Spleen (tissue), 7 donors: ENCODE data around the gene PHF20.

Experiments used
- POLR2AphosphoS5 ChIP-seq, 3 donors: sonication (generic); formaldehyde crosslinking; IDR thresholded peaks; one replicate each; pipeline ENCODE4 v1.5.1; 2017; ENCODE audit warnings: antibody characterized with exemption in 3 of 3
- TF ChIP-seq, protein P1 (sequence below), 11 experiments: fragments of 200-600 bp in 7 of 11; fragments of 450-650 bp in 4 of 11; sonication (generic) in 4 of 11; IDR thresholded peaks in 8 of 11; conservative IDR thresholded peaks in 3 of 11; 1 replicate in 7 of 11; 2 replicates in 4 of 11; pipeline versions ENCODE4 v1.4.0 to v1.8.0; 2016 to 2021; ENCODE audit warnings: antibody characterized with exemption in 11 of 11, inconsistent platforms in 4 of 11, mild to moderate bottlenecking in 1 of 11
- donor health status: DM: no; HTN: no; CAD: no; lungs with moderate emphysema.
- donor health status: DM: no; HTN: no; CAD: no.
- donor health status: DM: no; HTN: no; CAD: no.

GRCh38 chr20:35839904-35840303 is 68.1 kb downstream of the PHF20 start:
- no peak for TF ChIP-seq POLR2AphosphoS5 (IDR thresholded peaks at IDR 0.05)
- TF ChIP-seq, protein P1, sequence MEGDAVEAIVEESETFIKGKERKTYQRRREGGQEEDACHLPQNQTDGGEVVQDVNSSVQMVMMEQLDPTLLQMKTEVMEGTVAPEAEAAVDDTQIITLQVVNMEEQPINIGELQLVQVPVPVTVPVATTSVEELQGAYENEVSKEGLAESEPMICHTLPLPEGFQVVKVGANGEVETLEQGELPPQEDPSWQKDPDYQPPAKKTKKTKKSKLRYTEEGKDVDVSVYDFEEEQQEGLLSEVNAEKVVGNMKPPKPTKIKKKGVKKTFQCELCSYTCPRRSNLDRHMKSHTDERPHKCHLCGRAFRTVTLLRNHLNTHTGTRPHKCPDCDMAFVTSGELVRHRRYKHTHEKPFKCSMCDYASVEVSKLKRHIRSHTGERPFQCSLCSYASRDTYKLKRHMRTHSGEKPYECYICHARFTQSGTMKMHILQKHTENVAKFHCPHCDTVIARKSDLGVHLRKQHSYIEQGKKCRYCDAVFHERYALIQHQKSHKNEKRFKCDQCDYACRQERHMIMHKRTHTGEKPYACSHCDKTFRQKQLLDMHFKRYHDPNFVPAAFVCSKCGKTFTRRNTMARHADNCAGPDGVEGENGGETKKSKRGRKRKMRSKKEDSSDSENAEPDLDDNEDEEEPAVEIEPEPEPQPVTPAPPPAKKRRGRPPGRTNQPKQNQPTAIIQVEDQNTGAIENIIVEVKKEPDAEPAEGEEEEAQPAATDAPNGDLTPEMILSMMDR (IDR thresholded peaks at IDR 0.05 in 8 of 11, conservative IDR thresholded peaks at IDR 0.05 in 3 of 11) = no peak
